SJSA1 (cell line): ENCODE data around the gene PRPH. TPM values are rescaled to one million over a fixed set of nuclear protein-coding genes. Genes with fewer than 3 reads are reported as not detected.

Experiments
- DNase-seq, 2 experiments: peaks; one replicate each; pipeline ENCODE4 v3.0.0-alpha.2; 2015 to 2020; ENCODE audit warnings: low spot score in 2 of 2, low read depth in 1 of 2
- H3K27ac ChIP-seq: fragments of 250-450 bp; sonication (Bioruptor Pico); 2 replicates; pipeline ENCODE4 v1.5.1; 2020; ENCODE audit warnings: mild to moderate bottlenecking, moderate library complexity
- H3K27me3 ChIP-seq: fragments of 250-450 bp; sonication (Bioruptor Pico); replicated peaks from 2 replicates; pipeline ENCODE4 v1.5.1; 2020; ENCODE audit warnings: mild to moderate bottlenecking, moderate library complexity
- H3K36me3 ChIP-seq: fragments of 250-450 bp; sonication (Bioruptor Pico); 2 replicates; pipeline ENCODE4 v1.5.1; 2020; ENCODE audit warnings: mild to moderate bottlenecking
- H3K4me1 ChIP-seq: fragments of 250-450 bp; sonication (Bioruptor Pico); replicated peaks from 2 replicates; pipeline ENCODE4 v1.6.1; 2021; ENCODE audit warnings: mild to moderate bottlenecking
- H3K4me3 ChIP-seq: fragments of 250-450 bp; sonication (Bioruptor Pico); 2 replicates; pipeline ENCODE4 v1.5.1; 2020; ENCODE audit warnings: mild to moderate bottlenecking
- H3K9me3 ChIP-seq: fragments of 250-450 bp; sonication (Bioruptor Pico); replicated peaks from 2 replicates; pipeline ENCODE4 v1.5.1; 2020; ENCODE audit warnings: mild to moderate bottlenecking
- total RNA-seq: library from RNA; depleted of rRNA; stranded (reverse); fragments of >200 nt; shearing (Covaris generic); gene quantifications from 2 replicates; pipeline ENCODE4 v1.2.3, GENCODE V29; 2014; rRNA removed

PRPH gene
- total RNA-seq, 1 experiment from 2014 or later, result not detected

DNA sequence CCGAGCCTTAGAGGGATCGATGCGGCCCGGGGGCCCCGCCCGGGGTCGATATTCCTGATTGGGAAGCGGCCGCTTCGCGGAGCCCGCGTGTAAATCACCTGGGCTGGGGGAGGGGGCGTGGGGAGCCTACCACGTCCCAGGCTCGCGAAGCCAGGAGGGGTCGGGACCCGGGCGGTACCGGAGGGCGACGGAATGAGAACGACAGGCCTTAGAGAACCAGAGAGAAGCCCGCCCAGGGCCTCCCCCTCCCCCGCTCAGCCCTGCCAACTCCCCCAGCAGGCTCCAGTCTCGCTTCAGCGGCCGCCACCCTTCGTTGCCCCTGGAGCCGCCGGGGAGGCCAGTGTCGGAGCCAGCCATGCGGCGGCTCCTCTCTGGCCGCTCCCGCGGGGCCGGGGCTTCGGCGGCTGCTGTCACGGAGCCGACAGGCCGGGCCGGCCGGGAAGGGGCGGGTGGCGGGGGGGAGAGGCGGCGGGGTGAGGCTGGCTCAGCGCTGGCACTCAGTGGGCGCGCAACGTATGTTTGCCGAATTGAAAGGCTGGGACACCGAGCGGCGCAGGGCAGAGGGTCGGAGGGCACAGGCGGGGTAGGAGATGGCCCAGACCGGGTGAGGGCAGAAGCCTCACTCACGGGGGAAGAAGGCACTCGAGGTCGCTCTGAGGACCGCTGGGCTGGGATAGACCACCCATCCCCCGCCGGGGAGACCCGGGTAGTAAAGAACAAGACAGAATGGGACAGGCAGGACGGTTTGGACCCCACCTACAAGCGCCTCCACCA, 50.3 kb downstream of the PRPH start:
- no peak overlapping the region for H3K4me3 ChIP-seq
- H3K4me1 ChIP-seq, result peaks cover 50% of the 10 kb centered on the region
- DNase-seq, result no peak
- H3K27me3 ChIP-seq, result peaks cover 39% of the 10 kb centered on the region
- H3K9me3 ChIP-seq, result no peaks in the 10 kb centered on the region; the same call in 1 of the 2 replicates
- no peaks in the 10 kb centered on the region for H3K36me3 ChIP-seq
- no peak overlapping the region for H3K27ac ChIP-seq

DNA sequence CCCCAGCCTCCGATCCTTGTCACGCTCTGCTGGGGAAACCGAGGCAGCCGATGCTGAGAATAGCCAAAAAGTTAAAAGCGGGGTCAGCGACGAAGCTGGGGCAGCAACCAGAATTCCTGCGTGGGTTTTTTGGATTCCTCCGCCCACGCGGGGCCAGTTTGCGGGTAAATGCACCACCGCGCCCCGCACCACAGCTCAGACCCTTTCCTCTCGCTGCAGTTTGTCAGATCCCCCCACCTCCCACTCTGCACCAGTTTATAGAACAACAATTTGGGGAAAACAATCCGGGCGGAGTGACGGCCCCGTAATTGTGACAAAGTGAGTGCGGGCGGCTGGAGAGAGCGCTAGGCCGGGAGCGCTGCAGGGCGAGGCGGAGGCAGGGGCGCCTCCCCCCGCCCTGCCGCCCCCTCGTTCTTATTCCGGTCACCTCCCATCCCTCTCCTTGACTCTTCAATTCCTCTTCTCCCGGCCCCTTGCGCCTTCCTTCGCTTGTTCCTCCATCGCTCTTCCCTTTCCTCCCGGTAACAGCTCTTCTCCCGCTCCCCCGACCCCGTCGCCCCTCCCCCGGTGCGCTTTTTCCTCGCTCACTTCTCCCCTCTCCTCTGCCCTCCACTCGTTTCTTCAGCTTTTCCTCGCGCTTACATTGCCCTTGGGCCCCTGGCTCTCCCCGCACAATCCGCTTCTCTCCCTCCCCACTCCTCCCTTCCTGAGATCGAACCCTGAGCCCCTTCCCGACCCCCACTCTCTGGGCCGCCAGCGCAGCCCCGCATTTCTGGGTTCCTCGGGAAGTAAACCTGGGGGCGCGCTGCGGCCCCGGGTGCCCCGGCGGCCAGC, 51.1 kb downstream of the PRPH start:
- H3K27ac ChIP-seq, result no peak overlapping the region
- no peak for DNase-seq
- peaks cover 56% of the 10 kb centered on the region for H3K4me1 ChIP-seq
- peak overlapping the region; percentile 16 for H3K4me3 ChIP-seq
- H3K36me3 ChIP-seq, result no peaks in the 10 kb centered on the region
- peaks cover 39% of the 10 kb centered on the region for H3K27me3 ChIP-seq
- no peaks in the 10 kb centered on the region; the same call in 1 of the 2 replicates for H3K9me3 ChIP-seq

DNA sequence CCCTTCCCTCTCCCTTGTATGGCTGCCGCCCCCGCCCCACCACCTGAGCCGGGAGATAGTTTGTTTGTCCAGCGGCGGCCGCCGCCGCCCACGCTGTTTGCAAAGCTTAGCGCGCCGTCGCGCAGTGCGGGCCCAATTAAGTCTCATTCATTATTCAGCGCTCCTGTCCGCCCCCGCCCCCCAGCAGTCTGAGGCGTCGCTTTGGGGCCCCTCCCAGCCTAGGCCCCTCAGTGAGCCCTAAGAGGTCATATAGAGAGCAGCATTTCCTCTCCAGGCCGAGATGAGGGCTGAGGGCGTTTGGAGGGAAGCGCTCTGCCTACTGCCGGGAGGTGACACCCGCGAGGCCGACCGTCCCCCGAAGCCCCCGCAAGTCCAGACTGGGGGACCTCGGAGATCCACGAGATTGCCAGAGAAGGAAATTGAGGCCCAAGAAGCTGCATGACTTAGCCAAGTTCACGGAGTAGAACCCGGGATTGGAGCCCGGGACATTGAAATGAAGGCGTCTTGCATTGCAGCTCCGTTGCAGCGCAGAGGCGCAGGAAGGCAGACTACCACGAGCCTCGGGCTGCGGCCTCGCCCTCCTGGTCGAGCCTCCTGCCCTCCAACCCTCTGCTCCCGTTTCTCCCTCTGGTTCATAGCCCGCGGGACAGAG, 51.8 kb downstream of the PRPH start, which contains the start of gene DNAJC22:
Gene DNAJC22, plus strand, starts transcription at position 230 of the 652 bp plus-strand sequence. CDS start 1,985 bp downstream, outside the sequence.
- Histone ChIP-seq H3K27me3 (peaks cover 38% of the 10 kb centered on the region), H3K9me3 (no peaks in the 10 kb centered on the region; the same call in 1 of the 2 replicates), H3K4me3 (peak within 1 kb of the TSS; percentile 35), H3K27ac (no peak within 1 kb of the TSS), H3K4me1 (peaks cover 63% of the 10 kb centered on the region), H3K36me3 (no peaks in the 10 kb centered on the region)
- DNase-seq, result peak in 1 of 2 experiments; percentile 35

DNA sequence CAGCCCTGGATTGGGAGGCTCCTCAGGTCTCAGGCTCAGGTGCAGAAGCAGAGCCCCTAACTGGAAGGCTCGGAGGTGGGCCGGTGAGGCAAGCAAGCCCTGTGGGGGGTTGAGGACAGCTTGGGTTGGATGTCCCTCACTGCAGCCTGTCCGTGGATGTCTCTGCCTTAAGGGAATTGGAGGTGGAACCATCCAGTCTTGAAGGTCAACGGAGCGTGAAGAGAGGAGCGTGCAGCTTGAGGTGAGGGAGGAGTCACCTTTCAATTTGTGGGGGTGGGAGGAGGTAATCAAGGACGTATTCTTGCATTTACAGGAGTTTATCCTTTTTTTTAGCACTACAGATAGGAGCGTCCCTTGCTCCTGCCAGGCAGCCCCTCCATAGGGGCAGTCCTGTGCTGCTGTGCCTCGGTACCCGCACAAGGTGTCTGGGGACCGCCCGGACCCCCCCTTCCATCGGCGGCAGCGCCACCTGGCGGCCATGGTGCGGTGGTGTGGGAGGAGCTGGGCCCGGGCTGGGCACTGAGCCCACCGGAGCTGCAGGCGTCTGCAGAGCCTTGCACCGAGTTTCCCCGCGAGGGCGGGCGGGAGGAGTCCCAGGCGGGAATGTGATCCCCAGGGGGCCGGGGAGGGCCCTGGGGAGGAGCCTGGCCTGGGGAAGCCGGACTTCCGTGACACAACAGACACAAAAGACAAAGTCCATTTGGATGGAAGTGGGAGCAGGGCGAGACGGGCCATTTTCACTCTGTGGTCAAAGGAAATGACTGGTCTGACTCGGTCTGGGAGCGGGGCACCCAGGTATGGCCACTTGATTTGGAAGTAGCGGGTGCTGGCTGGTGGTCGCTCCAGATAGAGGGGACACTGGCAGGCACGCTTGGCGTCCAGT, 52.6 kb downstream of the PRPH start:
- Histone ChIP-seq H3K27ac (peak overlapping the region; percentile 16; the same call in 1 of the 2 replicates), H3K36me3 (no peaks in the 10 kb centered on the region), H3K4me3 (peak overlapping the region; percentile 35), H3K9me3 (no peaks in the 10 kb centered on the region; the same call in 1 of the 2 replicates), H3K27me3 (peaks cover 33% of the 10 kb centered on the region), H3K4me1 (peaks cover 60% of the 10 kb centered on the region)
- DNase-seq, result peak; percentile 85 to 93

Other genes with a start within 250 kb of the PRPH start
- gene KMT2D, start 234.4 kb upstream of the PRPH start, total RNA-seq, result 19.9 and 22.6 TPM in 2 replicates
- gene RHEBL1, start 225.2 kb upstream of the PRPH start, total RNA-seq, result 0.34 and 2.5 TPM in 2 replicates
- not detected in 2 replicates for gene DHH, start 200.3 kb upstream of the PRPH start, total RNA-seq
- 9.0 and 16.0 TPM in 2 replicates for gene LMBR1L, start 184.3 kb upstream of the PRPH start, total RNA-seq
- gene TUBA1B, start 163.8 kb upstream of the PRPH start, total RNA-seq, result 4,389 and 5,186 TPM in 2 replicates
- 335 and 444 TPM in 2 replicates for gene TUBA1A, start 106.1 kb upstream of the PRPH start, total RNA-seq
- 936 and 1,296 TPM in 2 replicates for gene TUBA1C, start 30.1 kb upstream of the PRPH start, total RNA-seq
- 50.1 and 50.8 TPM in 2 replicates for gene TROAP, start 28.1 kb downstream of the PRPH start, total RNA-seq
- 0.34 and 1.9 TPM in 2 replicates for gene C1QL4, start 42.0 kb downstream of the PRPH start, total RNA-seq
- 6.3 and 9.6 TPM in 2 replicates for gene DNAJC22, start 51.7 kb downstream of the PRPH start, total RNA-seq
- gene SPATS2, start 72.3 kb downstream of the PRPH start, total RNA-seq, result 41.7 and 44.6 TPM in 2 replicates
- 0.08 and 0.53 TPM in 2 replicates for gene KCNH3, start 243.9 kb downstream of the PRPH start, total RNA-seq